Stomach (tissue), 4 donors: ENCODE results near the gene IGSF21.

Source experiments
- CTCF ChIP-seq, 7 experiments: fragments of 450-650 bp in 4 of 7; fragments of 200-600 bp in 3 of 7; sonication (generic) in 3 of 7; IDR thresholded peaks; one replicate each; pipeline ENCODE4 v1.5.1; 2016 to 2019; ENCODE audit warnings: antibody characterized with exemption in 7 of 7, control low read depth in 2 of 7, mild to moderate bottlenecking in 1 of 7
- EP300 ChIP-seq: sonication (generic); formaldehyde crosslinking; IDR thresholded peaks from one replicate; pipeline ENCODE4 v1.6.1; 2017; ENCODE audit warnings: antibody characterized with exemption
- POLR2A ChIP-seq, 4 donors: fragments of 450-650 bp; IDR thresholded peaks; one replicate each; pipeline ENCODE4 v1.6.1; 2016; ENCODE audit warnings: antibody characterized with exemption in 4 of 4, control low read depth in 2 of 4, mild to moderate bottlenecking in 1 of 4, moderate library complexity in 1 of 4
- POLR2AphosphoS5 ChIP-seq, 3 donors: sonication (generic); formaldehyde crosslinking; IDR thresholded peaks; one replicate each; pipeline ENCODE4 v1.6.1; 2016; ENCODE audit warnings: antibody characterized with exemption in 3 of 3

GRCh38 chr1:18257778-18258177 lies 150.2 kb downstream of the IGSF21 start:
- TF ChIP-seq POLR2A (IDR thresholded peaks at IDR 0.05) (no peak), CTCF (IDR thresholded peaks at IDR 0.05) (no peak), POLR2AphosphoS5 (IDR thresholded peaks at IDR 0.05) (no peak), EP300 (no peak)
